Activated T-cell treated with anti-CD3 and anti-CD28 coated beads, Interleukin-2, amount 50 U/mL, for 1 hour (primary cell): Measurements from ENCODE around the gene ELMO1.

Experiments
- DNase-seq: peaks from one replicate; pipeline ENCODE4 v3.0.0-alpha.2; 2020

Gene ELMO1

GRCh38 chr7:37110660-37111424 lies 337.8 kb downstream of the ELMO1 start:
- DNase-seq = no peak

- no peak for DNase-seq
These were observed 338.8 kb downstream of the ELMO1 start for GRCh38 chr7:37109843-37110242.

- DNase-seq = no peak
These were observed 339.5 kb downstream of the ELMO1 start for GRCh38 chr7:37109016-37109683.

- no peak for DNase-seq
These were observed 340.0 kb downstream of the ELMO1 start for GRCh38 chr7:37108615-37109014.

- DNase-seq = no peak
These were observed 341.5 kb downstream of the ELMO1 start for GRCh38 chr7:37107047-37107750.

GRCh38 chr7:37105762-37106161 lies 342.9 kb downstream of the ELMO1 start:
- DNase-seq = no peak

GRCh38 chr7:37104822-37105518 lies 343.7 kb downstream of the ELMO1 start:
- DNase-seq = no peak

- DNase-seq = no peak
These were observed 346.0 kb downstream of the ELMO1 start for GRCh38 chr7:37102518-37103137.

- no peak for DNase-seq
These were observed 347.8 kb downstream of the ELMO1 start for GRCh38 chr7:37100735-37101331.

- no peak for DNase-seq
These were observed 349.9 kb downstream of the ELMO1 start for GRCh38 chr7:37098762-37099161.

GRCh38 chr7:37097983-37098382 lies 350.7 kb downstream of the ELMO1 start:
- no peak for DNase-seq

- DNase-seq = no peak
These were observed 351.4 kb downstream of the ELMO1 start for GRCh38 chr7:37097276-37097675.

GRCh38 chr7:37096341-37096740 lies 352.3 kb downstream of the ELMO1 start:
- DNase-seq = no peak

- DNase-seq = no peak
These were observed 353.5 kb downstream of the ELMO1 start for GRCh38 chr7:37095122-37095521.

GRCh38 chr7:37093257-37093656 lies 355.4 kb downstream of the ELMO1 start:
- no peak for DNase-seq

GRCh38 chr7:37092548-37092947 lies 356.1 kb downstream of the ELMO1 start:
- DNase-seq = no peak

- no peak for DNase-seq
These were observed 358.7 kb downstream of the ELMO1 start for GRCh38 chr7:37089972-37090371.

- no peak for DNase-seq
These were observed 363.1 kb downstream of the ELMO1 start for GRCh38 chr7:37085600-37085999.

GRCh38 chr7:37084303-37084702 lies 364.4 kb downstream of the ELMO1 start:
- no peak for DNase-seq

GRCh38 chr7:37083311-37084096 lies 365.2 kb downstream of the ELMO1 start:
- no peak for DNase-seq

GRCh38 chr7:37081436-37081835 lies 367.2 kb downstream of the ELMO1 start:
- no peak for DNase-seq

- no peak for DNase-seq
These were observed 369.2 kb downstream of the ELMO1 start for GRCh38 chr7:37079420-37079819.
